HFFc6 (cell line): Measurements from ENCODE around the gene SF3B2. TPM values are rescaled to one million over a fixed set of nuclear protein-coding genes. Genes with fewer than 3 reads are reported as not detected.
"Not testable (repeated sequence)": the region's sequence is repeated elsewhere in the genome, so short reads cannot be mapped to it uniquely, and the experiment has no call there.

Source experiments
- DNase-seq: peaks from one replicate; pipeline ENCODE4 v3.0.0-alpha.2; 2018
- H3K27ac Mint-ChIP-seq: 2 replicates; pipeline ENCODE4 v1.8.0; 2020; ENCODE audit warnings: mild to moderate bottlenecking, mixed read lengths
- H3K27me3 Mint-ChIP-seq: 2 replicates; pipeline ENCODE4 v1.8.0; 2021; ENCODE audit warnings: mild to moderate bottlenecking, moderate library complexity, mixed read lengths; ENCODE audit not compliant: insufficient read depth
- H3K36me3 Mint-ChIP-seq: 2 replicates; pipeline ENCODE4 v1.8.0; 2021; ENCODE audit warnings: low read depth, mixed read lengths
- H3K4me1 Mint-ChIP-seq: 2 replicates; pipeline ENCODE4 v1.8.0; 2020; ENCODE audit warnings: low read depth, mixed read lengths
- H3K4me3 Mint-ChIP-seq: 2 replicates; pipeline ENCODE4 v1.8.0; 2020; ENCODE audit warnings: mild to moderate bottlenecking, moderate library complexity, mixed read lengths
- H3K9me3 Mint-ChIP-seq: 2 replicates; pipeline ENCODE4 v1.8.0; 2020; ENCODE audit warnings: mild to moderate bottlenecking, mixed read lengths
- total RNA-seq, 6 experiments: library from RNA; stranded (reverse); fragmentation: NEBNext Ultra II Directional; extraction: Animal tissue kit (Norgen Biotek cat#: 25700); gene quantifications; 2 replicates in 1 of 6; 3 replicates in 5 of 6; pipeline ENCODE4 v1.2.3, GENCODE V29; 2021
- TF ChIP-seq, protein P1 (sequence below): fragments of 200-600 bp; sonication (generic); IDR thresholded peaks from 2 replicates; pipeline ENCODE4 v1.5.0; 2021; ENCODE audit warnings: antibody characterized with exemption, mild to moderate bottlenecking

Gene SF3B2
- total RNA-seq, 6 experiments from 2014 or later = 199 to 240 (median 222) TPM

DNA sequence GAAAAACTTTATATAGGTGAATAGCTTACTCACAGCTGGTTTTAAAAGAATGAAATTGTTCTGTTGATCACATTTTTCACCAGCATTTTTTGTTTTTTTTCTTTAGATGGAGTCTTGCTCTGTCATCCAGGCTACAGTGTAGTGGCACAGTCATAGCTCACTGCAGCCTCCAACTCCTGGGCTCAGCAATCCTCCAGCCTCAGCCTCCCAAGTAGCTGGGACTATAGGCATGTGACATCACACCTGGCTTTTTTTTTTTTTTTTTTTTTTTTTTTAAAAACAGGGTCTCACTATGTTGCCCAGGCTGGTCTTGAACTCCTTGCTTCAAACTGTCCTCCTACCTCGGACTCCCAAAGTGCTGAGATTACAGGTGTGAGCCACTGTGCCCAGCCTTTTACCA is 21.5 kb downstream of the SF3B2 start:
- DNase-seq = no peak
- no peak overlapping the region for H3K27ac Mint-ChIP-seq
- H3K4me3 Mint-ChIP-seq = no peak overlapping the region
- TF ChIP-seq, protein P1, sequence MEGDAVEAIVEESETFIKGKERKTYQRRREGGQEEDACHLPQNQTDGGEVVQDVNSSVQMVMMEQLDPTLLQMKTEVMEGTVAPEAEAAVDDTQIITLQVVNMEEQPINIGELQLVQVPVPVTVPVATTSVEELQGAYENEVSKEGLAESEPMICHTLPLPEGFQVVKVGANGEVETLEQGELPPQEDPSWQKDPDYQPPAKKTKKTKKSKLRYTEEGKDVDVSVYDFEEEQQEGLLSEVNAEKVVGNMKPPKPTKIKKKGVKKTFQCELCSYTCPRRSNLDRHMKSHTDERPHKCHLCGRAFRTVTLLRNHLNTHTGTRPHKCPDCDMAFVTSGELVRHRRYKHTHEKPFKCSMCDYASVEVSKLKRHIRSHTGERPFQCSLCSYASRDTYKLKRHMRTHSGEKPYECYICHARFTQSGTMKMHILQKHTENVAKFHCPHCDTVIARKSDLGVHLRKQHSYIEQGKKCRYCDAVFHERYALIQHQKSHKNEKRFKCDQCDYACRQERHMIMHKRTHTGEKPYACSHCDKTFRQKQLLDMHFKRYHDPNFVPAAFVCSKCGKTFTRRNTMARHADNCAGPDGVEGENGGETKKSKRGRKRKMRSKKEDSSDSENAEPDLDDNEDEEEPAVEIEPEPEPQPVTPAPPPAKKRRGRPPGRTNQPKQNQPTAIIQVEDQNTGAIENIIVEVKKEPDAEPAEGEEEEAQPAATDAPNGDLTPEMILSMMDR = no peak
- peaks cover 49% of the 10 kb centered on the region for H3K36me3 Mint-ChIP-seq
- no peaks in the 10 kb centered on the region for H3K9me3 Mint-ChIP-seq
- H3K27me3 Mint-ChIP-seq = no peaks in the 10 kb centered on the region; the same call in none of the 2 replicates
- peaks cover 56% of the 10 kb centered on the region for H3K4me1 Mint-ChIP-seq

DNA sequence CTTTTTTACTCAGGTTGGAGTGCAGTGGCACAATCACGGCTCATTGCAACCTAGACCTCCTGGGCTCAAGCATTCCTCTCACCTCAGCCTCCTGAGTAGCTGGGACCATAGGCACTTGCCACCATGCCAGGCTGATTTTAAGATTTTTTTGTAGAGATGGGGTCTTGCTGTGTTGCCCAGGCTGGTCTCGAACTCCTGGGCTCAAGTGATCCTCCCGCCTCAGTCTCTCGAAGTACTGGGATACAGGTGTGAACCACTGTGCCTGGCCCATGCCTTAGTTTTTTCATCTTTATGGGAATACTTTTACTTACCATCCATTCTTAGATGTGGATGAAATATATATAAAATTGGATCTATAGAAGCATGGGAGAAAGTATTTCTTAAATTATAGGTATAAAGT is 23.1 kb downstream of the SF3B2 start:
- DNase-seq = no peak
- H3K27ac Mint-ChIP-seq = no peak overlapping the region
- TF ChIP-seq, protein P1 = no peak
- no peaks in the 10 kb centered on the region; the same call in 1 of the 2 replicates for H3K27me3 Mint-ChIP-seq
- no peaks in the 10 kb centered on the region for H3K9me3 Mint-ChIP-seq
- H3K36me3 Mint-ChIP-seq = peaks cover 51% of the 10 kb centered on the region
- peaks cover 61% of the 10 kb centered on the region for H3K4me1 Mint-ChIP-seq
- H3K4me3 Mint-ChIP-seq = no peak overlapping the region

GRCh38 chr11:66076561-66076960 is 24.4 kb downstream of the SF3B2 start:
- Mint-ChIP-seq H3K4me1 (peaks cover 70% of the 10 kb centered on the region), H3K9me3 (no peaks in the 10 kb centered on the region), H3K27ac (peak overlapping the region; percentile 36; the same call in 1 of the 2 replicates), H3K27me3 (no peaks in the 10 kb centered on the region), H3K36me3 (peaks cover 51% of the 10 kb centered on the region), H3K4me3 (no peak overlapping the region)
- TF ChIP-seq, protein P1 = no peak
- DNase-seq = no peak

GRCh38 chr11:66077927-66078326 is 25.8 kb downstream of the SF3B2 start:
- Mint-ChIP-seq H3K36me3 (peaks cover 46% of the 10 kb centered on the region), H3K4me1 (peaks cover 68% of the 10 kb centered on the region), H3K4me3 (no peak overlapping the region; the same call in 1 of the 2 replicates), H3K9me3 (no peaks in the 10 kb centered on the region), H3K27ac (no peak overlapping the region; the same call in 1 of the 2 replicates), H3K27me3 (no peaks in the 10 kb centered on the region)
- TF ChIP-seq, protein P1 = no peak
- no peak for DNase-seq

- H3K27ac Mint-ChIP-seq, H3K9me3 Mint-ChIP-seq, DNase-seq, H3K4me3 Mint-ChIP-seq, H3K27me3 Mint-ChIP-seq: not testable (repeated sequence)
- Mint-ChIP-seq H3K36me3 (peaks cover 42% of the 10 kb centered on the region), H3K4me1 (peaks cover 74% of the 10 kb centered on the region)
Measured at GRCh38 chr11:66078949-66079348, 26.8 kb downstream of the SF3B2 start.

DNA sequence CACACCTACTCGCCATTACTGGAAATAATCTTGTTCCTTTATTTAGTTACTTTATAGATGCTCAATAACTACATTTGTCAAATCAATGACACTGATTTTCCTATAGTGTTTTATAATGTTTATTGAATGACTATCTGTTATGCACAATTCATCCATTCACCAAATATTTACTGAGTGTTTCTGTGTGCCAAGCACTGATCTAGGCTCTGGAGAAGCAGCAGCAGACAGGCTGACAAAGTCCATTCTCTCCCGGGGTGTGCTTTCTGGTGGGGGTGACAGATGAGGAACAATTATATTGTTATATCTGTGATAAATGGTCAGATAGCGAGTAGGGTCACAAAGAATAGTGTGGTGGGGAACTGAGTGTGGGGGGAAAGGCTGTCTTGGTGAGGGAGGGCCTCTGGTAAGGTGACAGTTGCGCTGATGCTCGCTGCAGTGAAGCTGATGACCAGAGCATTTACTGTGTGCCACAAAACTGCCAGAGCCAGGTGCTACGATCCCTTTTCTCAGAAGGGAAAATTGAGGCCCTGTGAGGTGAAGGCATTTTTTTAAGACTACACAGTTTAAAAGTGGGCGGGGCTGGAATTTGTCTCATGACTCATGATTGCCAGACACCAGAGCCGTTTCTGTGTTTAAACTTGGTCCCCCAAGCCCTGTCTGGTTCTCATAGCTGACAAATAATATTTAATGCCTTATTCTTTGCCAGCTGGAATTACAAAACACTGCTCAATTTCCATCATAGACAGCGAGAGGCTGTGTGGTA is 28.1 kb downstream of the SF3B2 start:
- Mint-ChIP-seq H3K9me3 (no peaks in the 10 kb centered on the region), H3K27ac (peak overlapping the region; percentile 76), H3K27me3 (no peaks in the 10 kb centered on the region), H3K4me1 (peaks cover 87% of the 10 kb centered on the region), H3K4me3 (peak overlapping the region; percentile 54), H3K36me3 (peaks cover 38% of the 10 kb centered on the region)
- DNase-seq = peak; percentile 74
- TF ChIP-seq, protein P1 = no peak
